CD14-positive monocyte (primary cell): ENCODE measurements around the gene CTAGE15. TPM values are rescaled to one million over a fixed set of nuclear protein-coding genes. Genes with fewer than 3 reads are reported as not detected.
"Not testable (repeated sequence)": the region's sequence is repeated elsewhere in the genome, so short reads cannot be mapped to it uniquely, and the experiment has no call there.

Experiments used
- DNase-seq, 3 donors: peaks; one replicate each; pipeline ENCODE4 v3.0.0-alpha.2; 2011 to 2022
- H2AFZ ChIP-seq: 2 replicates; pipeline ENCODE4 v1.6.0; 2012; ENCODE audit warnings: mild to moderate bottlenecking, low read depth, low read length, inconsistent platforms; ENCODE audit not compliant: insufficient read depth, poor library complexity, severe bottlenecking
- H3K27ac ChIP-seq, 2 donors: 1 replicate in 1 of 2; 2 replicates in 1 of 2; pipeline ENCODE4 v1.5.1; 2012 to 2013; ENCODE audit warnings: low read length in 2 of 2, control low read depth in 1 of 2, inconsistent platforms in 1 of 2, low read depth in 1 of 2, mild to moderate bottlenecking in 1 of 2
- H3K27me3 ChIP-seq, 2 donors: one replicate each; pipeline versions ENCODE4 v1.6.0 to v1.6.1; 2011 to 2013; ENCODE audit warnings: low read length in 2 of 2; ENCODE audit not compliant: control insufficient read depth in 2 of 2, insufficient read depth in 2 of 2
- H3K36me3 ChIP-seq, 2 donors: replicated peaks in 1 of 2; 1 replicate in 1 of 2; 2 replicates in 1 of 2; pipeline versions ENCODE4 v1.5.1 to v1.6.1; 2012 to 2013; ENCODE audit warnings: low read length in 2 of 2, control low read depth in 1 of 2, inconsistent platforms in 1 of 2, mild to moderate bottlenecking in 1 of 2; ENCODE audit not compliant: insufficient read depth in 2 of 2, control insufficient read depth in 1 of 2
- H3K4me1 ChIP-seq, 2 donors: 1 replicate in 1 of 2; 2 replicates in 1 of 2; pipeline versions ENCODE4 v1.5.1 to v1.6.1; 2012 to 2013; ENCODE audit warnings: low read length in 2 of 2, control low read depth in 1 of 2, inconsistent platforms in 1 of 2, mild to moderate bottlenecking in 1 of 2, moderate library complexity in 1 of 2; ENCODE audit not compliant: insufficient read depth in 2 of 2, control insufficient read depth in 1 of 2
- H3K4me2 ChIP-seq: replicated peaks from 2 replicates; pipeline ENCODE3; 2012; ENCODE audit warnings: low read length, moderate library complexity, mild to moderate bottlenecking; ENCODE audit not compliant: poor library complexity, severe bottlenecking; ENCODE audit errors: extremely low read depth
- H3K4me3 ChIP-seq, 3 experiments: fragments of 200-600 bp in 1 of 3; sonication (generic) in 1 of 3; replicated peaks in 1 of 3; 1 replicate in 2 of 3; 2 replicates in 1 of 3; pipeline ENCODE4 v1.5.1; 2011 to 2013; ENCODE audit warnings: low read length in 3 of 3, mild to moderate bottlenecking in 3 of 3, control low read depth in 2 of 3, low read depth in 2 of 3, inconsistent platforms in 1 of 3, moderate library complexity in 1 of 3
- H3K79me2 ChIP-seq: 2 replicates; pipeline ENCODE4 v1.6.0; 2012; ENCODE audit warnings: mild to moderate bottlenecking, control low read depth, inconsistent platforms, low read length, moderate library complexity; ENCODE audit not compliant: insufficient read depth
- H3K9ac ChIP-seq: 2 replicates; pipeline ENCODE4 v1.6.0; 2017; ENCODE audit warnings: low read length, mild to moderate bottlenecking; ENCODE audit not compliant: insufficient read depth, poor library complexity, severe bottlenecking
- H3K9me3 ChIP-seq, 2 donors: replicated peaks in 1 of 2; 1 replicate in 1 of 2; 2 replicates in 1 of 2; pipeline versions ENCODE4 v1.5.1 to v1.6.1; 2012 to 2013; ENCODE audit warnings: low read length in 2 of 2, control low read depth in 1 of 2; ENCODE audit not compliant: control insufficient read depth in 1 of 2, insufficient read depth in 1 of 2
- H4K20me1 ChIP-seq: 2 replicates; pipeline ENCODE4 v1.6.0; 2012; ENCODE audit warnings: mild to moderate bottlenecking, low read length, control low read depth, moderate library complexity; ENCODE audit not compliant: insufficient read depth
- H3K27ac Mint-ChIP-seq, 7 donors: one replicate each; pipeline ENCODE4 v1.8.0; 2020; ENCODE audit warnings: mild to moderate bottlenecking in 7 of 7, mixed read lengths in 7 of 7, moderate library complexity in 6 of 7, inconsistent platforms in 2 of 7
- H3K27me3 Mint-ChIP-seq, 3 donors: one replicate each; pipeline ENCODE4 v1.8.0; 2021 to 2022; ENCODE audit warnings: low read depth in 3 of 3, mild to moderate bottlenecking in 3 of 3, mixed read lengths in 3 of 3, moderate library complexity in 3 of 3, inconsistent platforms in 1 of 3
- H3K36me3 Mint-ChIP-seq, 2 donors: one replicate each; pipeline ENCODE4 v1.8.0; 2020; ENCODE audit warnings: mixed read lengths in 2 of 2, inconsistent platforms in 1 of 2, mild to moderate bottlenecking in 1 of 2
- H3K4me1 Mint-ChIP-seq: one replicate; pipeline ENCODE4 v1.8.0; 2020; ENCODE audit warnings: mild to moderate bottlenecking, mixed read lengths
- H3K4me3 Mint-ChIP-seq, 2 donors: one replicate each; pipeline ENCODE4 v1.8.0; 2020; ENCODE audit warnings: mild to moderate bottlenecking in 2 of 2, mixed read lengths in 2 of 2, moderate library complexity in 1 of 2
- H3K9me3 Mint-ChIP-seq, 7 donors: one replicate each; pipeline ENCODE4 v1.8.0; 2020 to 2022; ENCODE audit warnings: mixed read lengths in 7 of 7, mild to moderate bottlenecking in 6 of 7, moderate library complexity in 6 of 7, inconsistent platforms in 2 of 7
- WGBS: methylation state at CpG from one replicate; pipeline ENCODE4 v1.1.5; 2013; ENCODE audit warnings: missing lambda C conversion rate; ENCODE audit not compliant: insufficient coverage; 5-methylcytosine and 5-hydroxymethylcytosine counted together
- intact Hi-C, 2 donors: fragments of 100-400 bp; cut with micrococcal nuclease; formaldehyde crosslinking; loops; one replicate each; pipeline versions ENCODE4 v1.15.0 to v1.15.1; 2023
- polyA plus RNA-seq, 3 donors: library from polyadenylated mRNA; depleted of rRNA in 1 of 3; unstranded in 2 of 3; stranded (reverse) in 1 of 3; fragments of 300-500 nt in 2 of 3; fragments of >200 nt in 1 of 3; fragmentation: Illumina TruSeq in 2 of 3; gene quantifications; 1 replicate in 2 of 3; 2 replicates in 1 of 3; pipeline ENCODE4 v1.2.3, GENCODE V29; 2012 to 2021

The CTAGE15 gene
- polyA plus RNA-seq, 3 donors, result 0.04 TPM; not detected in 2

- WGBS, result no CpG with 5 or more reads among the region's 23 CpGs
- DNase-seq, H3K79me2 ChIP-seq, H3K9ac ChIP-seq, H4K20me1 ChIP-seq, H3K27ac ChIP-seq, H3K36me3 Mint-ChIP-seq, H3K4me3 ChIP-seq, H3K36me3 ChIP-seq, intact Hi-C loops, H3K4me1 ChIP-seq, H2AFZ ChIP-seq, H3K4me3 Mint-ChIP-seq, H3K9me3 ChIP-seq, H3K4me2 ChIP-seq, H3K4me1 Mint-ChIP-seq, H3K27me3 Mint-ChIP-seq, H3K9me3 Mint-ChIP-seq, H3K27me3 ChIP-seq, H3K27ac Mint-ChIP-seq: not testable (repeated sequence)
These were observed 48.5 kb downstream of the CTAGE15 start for GRCh38 chr7:143620058-143620457.

- H4K20me1 ChIP-seq, H3K4me1 ChIP-seq, H3K36me3 Mint-ChIP-seq, H3K27me3 ChIP-seq, H3K27ac Mint-ChIP-seq, intact Hi-C loops, H3K27me3 Mint-ChIP-seq, H3K79me2 ChIP-seq, H3K9me3 Mint-ChIP-seq, H3K36me3 ChIP-seq, H3K4me1 Mint-ChIP-seq, H3K4me3 ChIP-seq, H2AFZ ChIP-seq, H3K9ac ChIP-seq, H3K4me2 ChIP-seq, H3K9me3 ChIP-seq, DNase-seq, H3K27ac ChIP-seq: not testable (repeated sequence)
- no CpG with 5 or more reads among the region's 38 CpGs for WGBS
- peak within 1 kb of the TSS in 1 of 2 donors; percentile 63 for H3K4me3 Mint-ChIP-seq
These were observed 49.0 kb downstream of the CTAGE15 start, which contains the start of gene TCAF2 for GRCh38 chr7:143620646-143621045. Gene TCAF2, plus strand, starts transcription at chr7:143620974.

GRCh38 chr7:143621175-143621574, 49.6 kb downstream of the CTAGE15 start:
- H3K79me2 ChIP-seq, H3K36me3 Mint-ChIP-seq, H3K4me3 Mint-ChIP-seq, H3K36me3 ChIP-seq, H3K4me1 Mint-ChIP-seq, DNase-seq, H3K9me3 Mint-ChIP-seq, intact Hi-C loops, H2AFZ ChIP-seq, H4K20me1 ChIP-seq, H3K4me2 ChIP-seq, H3K27me3 Mint-ChIP-seq, H3K9ac ChIP-seq, H3K4me1 ChIP-seq, H3K27me3 ChIP-seq, H3K27ac Mint-ChIP-seq, H3K9me3 ChIP-seq, H3K27ac ChIP-seq, H3K4me3 ChIP-seq: not testable (repeated sequence)
- no CpG with 5 or more reads among the region's 16 CpGs for WGBS

GRCh38 chr7:143622130-143622529, 50.5 kb downstream of the CTAGE15 start:
- H3K4me1 Mint-ChIP-seq, H3K36me3 ChIP-seq, H3K79me2 ChIP-seq, H3K36me3 Mint-ChIP-seq, H4K20me1 ChIP-seq, H3K4me3 ChIP-seq, DNase-seq, H3K27ac ChIP-seq, H3K9ac ChIP-seq, H2AFZ ChIP-seq, H3K27me3 Mint-ChIP-seq, intact Hi-C loops, H3K9me3 Mint-ChIP-seq, H3K27ac Mint-ChIP-seq, H3K4me3 Mint-ChIP-seq, H3K27me3 ChIP-seq, H3K4me1 ChIP-seq, H3K9me3 ChIP-seq, H3K4me2 ChIP-seq: not testable (repeated sequence)
- no CpG with 5 or more reads among the region's 17 CpGs for WGBS
